Caco-2 (cell line): ENCODE data around the gene SCMH1. TPM values are rescaled to one million over a fixed set of nuclear protein-coding genes. Genes with fewer than 3 reads are reported as not detected.

Experiments used
- BruUV-seq: library from RNA; stranded (reverse); fragments of 400-500 nt; replicated peaks from 2 replicates; lab custom pipeline; 2021; lab: Mats Ljungman, UMichigan
- CTCF ChIA-PET: fragments of 300-600 bp; sonication (Branson Sonifier 250); formaldehyde crosslinking; loops from one replicate; lab custom pipeline; 2022; ENCODE audit warnings: antibody characterized with exemption; lab: Charles Lee
- POLR2A ChIA-PET: fragments of 300-600 bp; sonication (Branson Sonifier 250); formaldehyde crosslinking; loops from one replicate; lab custom pipeline; 2022; ENCODE audit warnings: antibody characterized with exemption; lab: Charles Lee
- DNase-seq, 2 experiments: peaks; one replicate each; pipeline versions ENCODE4 v3.0.0 to v3.0.0-alpha.2; 2020 to 2022
- H3K27me3 ChIP-seq: replicated peaks from 2 replicates; pipeline ENCODE4 v1.6.0; 2011; ENCODE audit warnings: low read length; ENCODE audit not compliant: control insufficient read depth, insufficient read depth
- H3K36me3 ChIP-seq: 2 replicates; pipeline ENCODE4 v1.5.1; 2011; ENCODE audit warnings: low read length; ENCODE audit not compliant: control insufficient read depth, insufficient read depth
- H3K4me1 ChIP-seq: fragments of 250-450 bp; sonication (Bioruptor Pico); 2 replicates; pipeline ENCODE4 v1.5.1; 2020; ENCODE audit warnings: mild to moderate bottlenecking
- H3K4me3 ChIP-seq: 2 replicates; pipeline ENCODE4 v1.5.1; 2011; ENCODE audit warnings: low read depth, mild to moderate bottlenecking, control low read depth, low read length
- H3K9me3 ChIP-seq: fragments of 250-450 bp; sonication (Bioruptor Pico); 2 replicates; pipeline ENCODE4 v1.5.1; 2020; ENCODE audit warnings: mild to moderate bottlenecking, moderate library complexity
- H3K27ac Mint-ChIP-seq: one replicate; pipeline ENCODE4 v1.8.0; 2022; ENCODE audit warnings: mixed read lengths; ENCODE audit not compliant: unreplicated experiment
- H3K27me3 Mint-ChIP-seq: one replicate; pipeline ENCODE4 v1.8.0; 2022; ENCODE audit warnings: mixed read lengths; ENCODE audit not compliant: insufficient read depth, unreplicated experiment
- H3K36me3 Mint-ChIP-seq: one replicate; pipeline ENCODE4 v1.8.0; 2022; ENCODE audit warnings: mild to moderate bottlenecking, mixed read lengths; ENCODE audit not compliant: insufficient read depth, unreplicated experiment
- H3K4me1 Mint-ChIP-seq: one replicate; pipeline ENCODE4 v1.8.0; 2022; ENCODE audit warnings: low read depth, mixed read lengths; ENCODE audit not compliant: unreplicated experiment
- H3K4me3 Mint-ChIP-seq: one replicate; pipeline ENCODE4 v1.8.0; 2022; ENCODE audit warnings: mild to moderate bottlenecking, moderate library complexity, mixed read lengths; ENCODE audit not compliant: unreplicated experiment
- H3K9me3 Mint-ChIP-seq: one replicate; pipeline ENCODE4 v1.8.0; 2022; ENCODE audit warnings: mixed read lengths; ENCODE audit not compliant: unreplicated experiment
- intact Hi-C: fragments of 100-400 bp; cut with micrococcal nuclease; formaldehyde crosslinking; loops from one replicate; pipeline ENCODE4 v1.10.0; 2022; ENCODE audit not compliant: unreplicated experiment
- total RNA-seq: library from RNA; stranded (reverse); gene quantifications from 2 replicates; pipeline ENCODE4 v1.2.3, GENCODE V29; 2022
- TF ChIP-seq, protein P1 (sequence below), 2 experiments: fragments of 200-600 bp in 1 of 2; IDR thresholded peaks; 1 replicate in 1 of 2; 2 replicates in 1 of 2; pipeline versions ENCODE4 v1.5.1 to v1.8.0; 2011 to 2022; ENCODE audit warnings: antibody characterized with exemption in 1 of 2, control low read depth in 1 of 2, inconsistent platforms in 1 of 2, low read depth in 1 of 2, low read length in 1 of 2, mild to moderate bottlenecking in 1 of 2, moderate library complexity in 1 of 2; ENCODE audit not compliant: insufficient read depth in 1 of 2, severe bottlenecking in 1 of 2, unreplicated experiment in 1 of 2

The SCMH1 gene
- total RNA-seq, 1 experiment from 2014 or later = 27.6 TPM

- H3K27me3 ChIP-seq = no peaks in the 10 kb centered on the region
- BruUV-seq = no TSS peak
- Mint-ChIP-seq H3K4me1 (peaks cover 7% of the 10 kb centered on the region), H3K27ac (no peak overlapping the region), H3K36me3 (peaks cover 82% of the 10 kb centered on the region), H3K4me3 (no peak overlapping the region), H3K9me3 (no peaks in the 10 kb centered on the region), H3K27me3 (no peaks in the 10 kb centered on the region)
- no peak for DNase-seq
- no peaks in the 10 kb centered on the region for H3K4me1 ChIP-seq
- ChIA-PET CTCF (no interaction called here), POLR2A (no interaction called here)
- TF ChIP-seq, protein P1, sequence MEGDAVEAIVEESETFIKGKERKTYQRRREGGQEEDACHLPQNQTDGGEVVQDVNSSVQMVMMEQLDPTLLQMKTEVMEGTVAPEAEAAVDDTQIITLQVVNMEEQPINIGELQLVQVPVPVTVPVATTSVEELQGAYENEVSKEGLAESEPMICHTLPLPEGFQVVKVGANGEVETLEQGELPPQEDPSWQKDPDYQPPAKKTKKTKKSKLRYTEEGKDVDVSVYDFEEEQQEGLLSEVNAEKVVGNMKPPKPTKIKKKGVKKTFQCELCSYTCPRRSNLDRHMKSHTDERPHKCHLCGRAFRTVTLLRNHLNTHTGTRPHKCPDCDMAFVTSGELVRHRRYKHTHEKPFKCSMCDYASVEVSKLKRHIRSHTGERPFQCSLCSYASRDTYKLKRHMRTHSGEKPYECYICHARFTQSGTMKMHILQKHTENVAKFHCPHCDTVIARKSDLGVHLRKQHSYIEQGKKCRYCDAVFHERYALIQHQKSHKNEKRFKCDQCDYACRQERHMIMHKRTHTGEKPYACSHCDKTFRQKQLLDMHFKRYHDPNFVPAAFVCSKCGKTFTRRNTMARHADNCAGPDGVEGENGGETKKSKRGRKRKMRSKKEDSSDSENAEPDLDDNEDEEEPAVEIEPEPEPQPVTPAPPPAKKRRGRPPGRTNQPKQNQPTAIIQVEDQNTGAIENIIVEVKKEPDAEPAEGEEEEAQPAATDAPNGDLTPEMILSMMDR (IDR thresholded peaks at IDR 0.05; ENCODE audit: insufficient read depth in 1 of 2, low read depth in 1 of 2, low read length in 1 of 2, severe bottlenecking in 1 of 2, unreplicated experiment in 1 of 2) = no peak
- peaks cover 1% of the 10 kb centered on the region; the same call in 1 of the 2 replicates for H3K36me3 ChIP-seq
- H3K4me3 ChIP-seq = no peak overlapping the region
- intact Hi-C loops = no loop called here
- no peaks in the 10 kb centered on the region for H3K9me3 ChIP-seq
Observed at GRCh38 chr1:41020654-41021053, 221.5 kb downstream of the SCMH1 start.

GRCh38 chr1:41020109-41020576 lies 222.0 kb downstream of the SCMH1 start:
- Histone ChIP-seq H3K27me3 (no peaks in the 10 kb centered on the region), H3K4me3 (no peak overlapping the region), H3K9me3 (no peaks in the 10 kb centered on the region), H3K4me1 (no peaks in the 10 kb centered on the region), H3K36me3 (peaks cover under 1% of the 10 kb centered on the region; the same call in 1 of the 2 replicates)
- BruUV-seq = no TSS peak
- POLR2A ChIA-PET = interaction anchor here (0.5 kb wide), 1 partner anchor 131 kb away, joined by 3 read pairs; no protein-coding TSS in a partner anchor
- TF ChIP-seq, protein P1 (IDR thresholded peaks at IDR 0.05; ENCODE audit: insufficient read depth in 1 of 2, low read depth in 1 of 2, low read length in 1 of 2, severe bottlenecking in 1 of 2, unreplicated experiment in 1 of 2) = no peak
- Mint-ChIP-seq H3K27me3 (no peaks in the 10 kb centered on the region), H3K4me3 (no peak overlapping the region), H3K27ac (no peak overlapping the region), H3K36me3 (peaks cover 76% of the 10 kb centered on the region), H3K9me3 (no peaks in the 10 kb centered on the region), H3K4me1 (peaks cover 7% of the 10 kb centered on the region)
- intact Hi-C loops = no loop called here
- CTCF ChIA-PET = no interaction called here
- DNase-seq = no peak

- CTCF ChIA-PET = no interaction called here
- Histone ChIP-seq H3K36me3 (no peaks in the 10 kb centered on the region), H3K4me3 (no peak overlapping the region), H3K27me3 (no peaks in the 10 kb centered on the region), H3K4me1 (no peaks in the 10 kb centered on the region), H3K9me3 (no peaks in the 10 kb centered on the region)
- no peak for DNase-seq
- intact Hi-C loops = no loop called here
- Mint-ChIP-seq H3K27me3 (no peaks in the 10 kb centered on the region), H3K27ac (no peak overlapping the region), H3K9me3 (no peaks in the 10 kb centered on the region), H3K36me3 (peaks cover 70% of the 10 kb centered on the region), H3K4me3 (no peak overlapping the region), H3K4me1 (peaks cover 7% of the 10 kb centered on the region)
- TF ChIP-seq, protein P1 (IDR thresholded peaks at IDR 0.05; ENCODE audit: insufficient read depth in 1 of 2, low read depth in 1 of 2, low read length in 1 of 2, severe bottlenecking in 1 of 2, unreplicated experiment in 1 of 2) = no peak
- no TSS peak for BruUV-seq
- POLR2A ChIA-PET = interaction anchor here (0.5 to 0.7 kb wide), 2 partner anchors 30 to 132 kb away, joined by 3 to 6 read pairs; no protein-coding TSS in a partner anchor
Observed at GRCh38 chr1:41019353-41019745, 222.8 kb downstream of the SCMH1 start.
